Measurements from ENCODE around the gene FAM229A.

FAM229A gene

GRCh38 chr1:32362474-32363313 lies at the start of gene FAM229A, which contains the start of gene TSSK3:
TSS of gene FAM229A (minus strand) at chr1:32362485. CDS start at chr1:32362091, 394 bp downstream.
TSS of gene TSSK3 (plus strand) at chr1:32362539. CDS start at chr1:32362702, 163 bp downstream.
- DNase-seq (ENCODE audit: low read depth) = no peak
- TF ChIP-seq MAX (IDR thresholded peaks at IDR 0.05; ENCODE audit: low read depth, low read length) (no peak), MYC (IDR thresholded peaks at IDR 0.05; ENCODE audit: low read depth, low read length) (no peak), POLR2A (IDR thresholded peaks at IDR 0.05; ENCODE audit: extremely low read depth, insufficient read length) (no peak), CTCF (IDR thresholded peaks at IDR 0.05; ENCODE audit: low read depth, low read length) (no peak)
- H3K4me3 ChIP-seq (ENCODE audit: low read depth, low read length) = no peak within 1 kb of the TSS

- no peak for TF ChIP-seq MYC (IDR thresholded peaks at IDR 0.05; ENCODE audit: low read depth, low read length)
- no peak for TF ChIP-seq MAX (IDR thresholded peaks at IDR 0.05; ENCODE audit: low read depth, low read length)
- no peak for TF ChIP-seq POLR2A (IDR thresholded peaks at IDR 0.05; ENCODE audit: extremely low read depth, insufficient read length)
- no peak for TF ChIP-seq CTCF (IDR thresholded peaks at IDR 0.05; ENCODE audit: low read depth, low read length)
- H3K4me3 ChIP-seq (ENCODE audit: low read depth, low read length) = no peak overlapping the region
- DNase-seq (ENCODE audit: low read depth) = no peak
These were observed 49.0 kb upstream of the FAM229A start for GRCh38 chr1:32411261-32411660.

GRCh38 chr1:32406629-32407111 lies 44.4 kb upstream of the FAM229A start:
- no peak for DNase-seq (ENCODE audit: low read depth)
- no peak overlapping the region for H3K4me3 ChIP-seq (ENCODE audit: low read depth, low read length)
- TF ChIP-seq MYC (IDR thresholded peaks at IDR 0.05; ENCODE audit: low read depth, low read length) (no peak), MAX (IDR thresholded peaks at IDR 0.05; ENCODE audit: low read depth, low read length) (no peak), POLR2A (IDR thresholded peaks at IDR 0.05; ENCODE audit: extremely low read depth, insufficient read length) (no peak), CTCF (IDR thresholded peaks at IDR 0.05; ENCODE audit: low read depth, low read length) (no peak)

- TF ChIP-seq POLR2A (IDR thresholded peaks at IDR 0.05; ENCODE audit: extremely low read depth, insufficient read length) (no peak), MAX (IDR thresholded peaks at IDR 0.05; ENCODE audit: low read depth, low read length) (no peak), CTCF (IDR thresholded peaks at IDR 0.05; ENCODE audit: low read depth, low read length) (no peak), MYC (IDR thresholded peaks at IDR 0.05; ENCODE audit: low read depth, low read length) (no peak)
- no peak for DNase-seq (ENCODE audit: low read depth)
- no peak overlapping the region for H3K4me3 ChIP-seq (ENCODE audit: low read depth, low read length)
These were observed 43.6 kb upstream of the FAM229A start for GRCh38 chr1:32405672-32406467.

- H3K4me3 ChIP-seq (ENCODE audit: low read depth, low read length) = no peak overlapping the region
- no peak for DNase-seq (ENCODE audit: low read depth)
- no peak for TF ChIP-seq POLR2A (IDR thresholded peaks at IDR 0.05; ENCODE audit: extremely low read depth, insufficient read length)
- TF ChIP-seq CTCF (IDR thresholded peaks at IDR 0.05; ENCODE audit: low read depth, low read length) = no peak
- TF ChIP-seq MAX (IDR thresholded peaks at IDR 0.05; ENCODE audit: low read depth, low read length) = no peak
- TF ChIP-seq MYC (IDR thresholded peaks at IDR 0.05; ENCODE audit: low read depth, low read length) = no peak
These were observed 42.7 kb upstream of the FAM229A start for GRCh38 chr1:32404946-32405345.

All from NB4 (cell line).